ENCODE results near the gene OIT3. TPM values are rescaled to one million over a fixed set of nuclear protein-coding genes. Genes with fewer than 3 reads are reported as not detected.

OIT3 gene
- total RNA-seq, 2 experiments from 2014 or later = not detected

DNA sequence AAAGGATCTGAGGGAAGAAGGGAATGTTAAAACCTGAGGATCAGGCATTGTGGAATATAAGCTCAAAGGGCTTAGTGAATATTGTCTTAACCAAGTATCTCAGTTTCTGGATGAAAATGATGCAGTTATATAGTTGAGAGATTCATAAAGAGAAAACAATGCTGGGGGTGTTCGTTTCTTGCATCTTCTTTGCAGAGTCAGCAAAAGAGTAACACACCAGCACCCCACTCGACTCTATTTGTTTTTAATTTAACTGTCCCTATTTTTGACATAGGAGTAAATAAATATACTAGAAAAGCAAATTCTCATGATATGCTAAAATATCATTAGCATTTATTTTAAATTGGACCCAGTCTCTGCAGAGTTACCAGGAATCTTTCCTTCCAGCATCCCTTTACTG is 7.6 kb upstream of the OIT3 start:
- ATAC-seq (no peak), DNase-seq (no peak)
- TF ChIP-seq, protein P1, sequence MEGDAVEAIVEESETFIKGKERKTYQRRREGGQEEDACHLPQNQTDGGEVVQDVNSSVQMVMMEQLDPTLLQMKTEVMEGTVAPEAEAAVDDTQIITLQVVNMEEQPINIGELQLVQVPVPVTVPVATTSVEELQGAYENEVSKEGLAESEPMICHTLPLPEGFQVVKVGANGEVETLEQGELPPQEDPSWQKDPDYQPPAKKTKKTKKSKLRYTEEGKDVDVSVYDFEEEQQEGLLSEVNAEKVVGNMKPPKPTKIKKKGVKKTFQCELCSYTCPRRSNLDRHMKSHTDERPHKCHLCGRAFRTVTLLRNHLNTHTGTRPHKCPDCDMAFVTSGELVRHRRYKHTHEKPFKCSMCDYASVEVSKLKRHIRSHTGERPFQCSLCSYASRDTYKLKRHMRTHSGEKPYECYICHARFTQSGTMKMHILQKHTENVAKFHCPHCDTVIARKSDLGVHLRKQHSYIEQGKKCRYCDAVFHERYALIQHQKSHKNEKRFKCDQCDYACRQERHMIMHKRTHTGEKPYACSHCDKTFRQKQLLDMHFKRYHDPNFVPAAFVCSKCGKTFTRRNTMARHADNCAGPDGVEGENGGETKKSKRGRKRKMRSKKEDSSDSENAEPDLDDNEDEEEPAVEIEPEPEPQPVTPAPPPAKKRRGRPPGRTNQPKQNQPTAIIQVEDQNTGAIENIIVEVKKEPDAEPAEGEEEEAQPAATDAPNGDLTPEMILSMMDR (IDR thresholded peaks at IDR 0.05) = no peak
- Mint-ChIP-seq H3K9me3 (peaks cover 10% of the 10 kb centered on the region), H3K36me3 (ENCODE audit: low read depth) (peaks cover 32% of the 10 kb centered on the region), H3K27ac (peak overlapping the region; percentile 63), H3K27me3 (peaks cover 2% of the 10 kb centered on the region), H3K4me1 (ENCODE audit: low read depth) (peaks cover 15% of the 10 kb centered on the region), H3K4me3 (no peak overlapping the region)
- intact Hi-C loops (cut with micrococcal nuclease) = no loop called here
- CTCF ChIA-PET = interaction anchor here (1.3 kb wide), 1 partner anchor 46 kb away, joined by 3 read pairs; no protein-coding TSS in a partner anchor
- POLR2A ChIA-PET = no interaction called here

DNA sequence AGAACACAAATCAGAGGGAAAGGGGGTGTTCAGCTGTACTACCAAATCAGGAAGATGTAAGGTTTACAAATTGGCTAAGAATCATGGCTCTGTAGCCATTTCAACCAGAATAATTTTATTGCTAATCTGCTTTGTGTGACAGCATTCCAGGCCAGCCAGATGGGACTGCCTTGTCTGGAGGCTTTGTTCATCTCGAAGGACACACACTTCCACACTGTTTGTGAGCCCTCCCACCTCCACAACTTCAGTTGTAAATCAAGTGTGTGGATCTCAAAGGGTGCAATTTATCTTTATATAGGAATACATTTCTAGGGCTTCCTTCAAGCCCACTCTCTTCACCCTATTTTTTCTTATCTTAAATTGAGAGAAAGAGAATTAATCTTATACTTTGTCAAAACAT is 6.9 kb upstream of the OIT3 start:
- Mint-ChIP-seq H3K27ac (peak overlapping the region; percentile 84), H3K36me3 (ENCODE audit: low read depth) (peaks cover 32% of the 10 kb centered on the region), H3K4me1 (ENCODE audit: low read depth) (peaks cover 15% of the 10 kb centered on the region), H3K27me3 (peaks cover 2% of the 10 kb centered on the region), H3K4me3 (no peak overlapping the region), H3K9me3 (peaks cover 8% of the 10 kb centered on the region)
- TF ChIP-seq, protein P1 (IDR thresholded peaks at IDR 0.05) = no peak
- intact Hi-C loops (cut with micrococcal nuclease) = no loop called here
- ChIA-PET POLR2A (interaction anchor here (1.4 kb wide), 1 partner anchor 15 kb away, joined by 4 read pairs; no protein-coding TSS in a partner anchor), CTCF (interaction anchor here (1.3 kb wide), 1 partner anchor 47 kb away, joined by 3 read pairs; no protein-coding TSS in a partner anchor)
- no peak for ATAC-seq
- DNase-seq = no peak

DNA sequence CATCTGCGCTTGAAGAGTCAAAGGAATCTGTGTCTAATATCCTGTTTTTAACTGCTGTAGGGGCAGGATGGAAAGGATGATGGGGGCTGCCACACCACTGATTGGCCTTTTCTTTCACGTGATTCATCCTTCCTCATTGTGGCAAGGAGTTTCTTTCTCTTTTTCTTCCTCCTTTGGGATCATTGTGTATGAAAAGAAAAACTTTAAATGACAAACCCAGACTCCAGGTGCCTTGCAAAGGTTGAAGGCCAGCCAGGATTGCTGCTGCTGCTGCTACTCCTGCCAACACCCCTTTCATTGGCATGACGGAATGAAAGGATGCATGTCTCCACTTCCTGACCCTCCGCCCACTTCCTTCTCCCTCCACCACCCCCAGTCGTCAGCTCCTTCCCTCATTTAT is 6.5 kb upstream of the OIT3 start:
- POLR2A ChIA-PET = interaction anchor here (1.4 kb wide), 1 partner anchor 16 kb away, joined by 4 read pairs; no protein-coding TSS in a partner anchor
- Mint-ChIP-seq H3K27me3 (peaks cover 2% of the 10 kb centered on the region), H3K36me3 (ENCODE audit: low read depth) (peaks cover 30% of the 10 kb centered on the region), H3K4me3 (peak overlapping the region; percentile 50), H3K9me3 (peaks cover 5% of the 10 kb centered on the region), H3K27ac (peak overlapping the region; percentile 84), H3K4me1 (ENCODE audit: low read depth) (peaks cover 15% of the 10 kb centered on the region)
- ATAC-seq = peak; percentile 56
- TF ChIP-seq, protein P1 (IDR thresholded peaks at IDR 0.05) = no peak
- DNase-seq = peak; percentile 39
- intact Hi-C loops (cut with micrococcal nuclease) = no loop called here
- CTCF ChIA-PET = no interaction called here

DNA sequence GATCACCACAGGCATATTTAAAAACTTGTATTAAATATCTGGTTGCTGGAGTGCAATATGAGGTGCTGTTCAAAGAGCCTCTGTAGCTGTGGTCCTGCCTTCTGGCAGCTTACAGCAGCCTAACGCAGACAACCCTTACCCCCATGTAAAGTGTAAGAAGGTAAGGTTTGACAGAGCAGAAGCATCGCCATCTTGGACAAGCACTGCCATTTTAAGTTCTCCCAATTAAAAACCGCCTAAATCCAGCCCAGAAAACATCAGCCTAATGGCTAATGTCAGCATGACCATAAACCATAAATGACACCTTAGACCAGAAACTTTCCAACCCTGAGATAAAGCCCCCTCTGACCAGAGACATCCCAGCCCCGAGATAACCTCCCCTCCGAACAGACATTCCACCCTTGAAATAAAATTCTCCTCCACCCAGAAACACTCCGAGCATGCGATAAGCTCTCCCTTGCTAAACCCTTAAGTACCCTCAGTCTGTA is 5.3 kb upstream of the OIT3 start:
- no peak overlapping the region for H3K27ac Mint-ChIP-seq
- intact Hi-C loops (cut with micrococcal nuclease) = no loop called here
- H3K9me3 Mint-ChIP-seq = no peaks in the 10 kb centered on the region
- POLR2A ChIA-PET = interaction anchor here (1.4 kb wide), 1 partner anchor 17 kb away, joined by 4 read pairs; no protein-coding TSS in a partner anchor
- H3K27me3 Mint-ChIP-seq = peaks cover 2% of the 10 kb centered on the region
- ATAC-seq (no peak), DNase-seq (no peak)
- peaks cover 15% of the 10 kb centered on the region for H3K4me1 Mint-ChIP-seq (ENCODE audit: low read depth)
- TF ChIP-seq, protein P1 (IDR thresholded peaks at IDR 0.05) = no peak
- H3K36me3 Mint-ChIP-seq (ENCODE audit: low read depth) = peaks cover 24% of the 10 kb centered on the region
- CTCF ChIA-PET = interaction anchor here (1.2 kb wide), 1 partner anchor 25 kb away, joined by 4 read pairs; no protein-coding TSS in a partner anchor
- H3K4me3 Mint-ChIP-seq = no peak overlapping the region

DNA sequence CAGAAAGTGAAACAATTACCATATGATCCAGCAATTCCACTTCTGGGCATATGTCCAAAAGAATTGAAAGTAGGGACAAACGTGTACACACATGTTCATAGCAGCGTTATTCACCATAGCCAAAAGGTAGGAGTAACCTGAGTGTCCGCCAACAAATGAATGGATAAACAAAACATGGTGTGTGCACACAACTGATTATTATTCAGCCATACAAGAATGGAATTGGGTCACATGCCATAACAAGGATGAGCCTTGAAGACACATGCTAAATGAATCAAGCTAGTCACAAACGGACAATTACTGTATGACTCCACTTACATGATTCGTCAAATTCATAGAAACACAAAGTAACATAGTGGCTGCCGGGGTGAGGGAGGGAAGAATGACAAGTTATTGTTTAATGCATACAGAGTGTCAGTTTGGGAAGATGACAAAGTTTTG is 4.1 kb upstream of the OIT3 start:
- intact Hi-C loops (cut with micrococcal nuclease) = no loop called here
- Mint-ChIP-seq H3K27me3 (peaks cover 4% of the 10 kb centered on the region), H3K36me3 (ENCODE audit: low read depth) (peaks cover 22% of the 10 kb centered on the region), H3K9me3 (no peaks in the 10 kb centered on the region), H3K4me1 (ENCODE audit: low read depth) (peaks cover 15% of the 10 kb centered on the region), H3K4me3 (no peak overlapping the region), H3K27ac (no peak overlapping the region)
- no peak for ATAC-seq
- ChIA-PET CTCF (interaction anchor here (1.2 kb wide), 1 partner anchor 26 kb away, joined by 4 read pairs; no protein-coding TSS in a partner anchor), POLR2A (no interaction called here)
- TF ChIP-seq, protein P1 (IDR thresholded peaks at IDR 0.05) = no peak
- no peak for DNase-seq
